Left lung (tissue), 10 donors: ENCODE measurements around the gene VSIG2. TPM values are rescaled to one million over a fixed set of nuclear protein-coding genes. Genes with fewer than 3 reads are reported as not detected.

Experiments used
- ATAC-seq: fragments of 200-7000 bp; cut with Tn5 transposase; one replicate; pipeline ENCODE4 v1.9.1; 2020; ENCODE audit warnings: moderate library complexity
- DNase-seq, 4 donors: peaks; one replicate each; pipeline ENCODE4 v3.0.0-alpha.2; 2013 to 2020
- H3K27ac ChIP-seq, 2 donors: fragments of 200-600 bp; sonication (generic) in 1 of 2; one replicate each; pipeline versions ENCODE4 v1.5.0 to v1.8.0; 2020 to 2021
- H3K27me3 ChIP-seq, 2 donors: fragments of 200-600 bp; sonication (generic) in 1 of 2; one replicate each; pipeline versions ENCODE4 v1.5.0 to v1.8.0; 2020 to 2021
- H3K36me3 ChIP-seq, 2 donors: fragments of 200-600 bp; sonication (generic) in 1 of 2; one replicate each; pipeline versions ENCODE4 v1.5.0 to v1.8.0; 2020 to 2021
- H3K4me1 ChIP-seq, 2 donors: fragments of 200-600 bp; one replicate each; pipeline ENCODE4 v1.8.0; 2021
- H3K4me3 ChIP-seq, 2 donors: fragments of 200-600 bp; sonication (generic) in 1 of 2; one replicate each; pipeline versions ENCODE4 v1.5.0 to v1.8.0; 2020 to 2021; ENCODE audit warnings: mild to moderate bottlenecking in 1 of 2
- H3K9me3 ChIP-seq, 2 donors: fragments of 200-600 bp; sonication (generic) in 1 of 2; one replicate each; pipeline versions ENCODE4 v1.5.0 to v1.8.0; 2020 to 2021
- intact Hi-C, 2 donors: fragments of 100-400 bp; cut with DNase I; formaldehyde crosslinking; loops; one replicate each; pipeline versions ENCODE4 v1.11.2 to v1.14.2; 2022
- polyA plus RNA-seq, 6 donors: library from polyadenylated mRNA; unstranded; fragments of 120-200 nt; gene quantifications; one replicate each; pipeline ENCODE4 v1.2.1, GENCODE V29; 2013; ENCODE audit not compliant: insufficient read length in 6 of 6
- total RNA-seq, 2 donors: library from RNA; stranded (reverse); fragmentation: NEBNext Ultra II Directional; extraction: Animal tissue kit (Norgen Biotek cat#: 25700); gene quantifications; one replicate each; pipeline ENCODE4 v1.2.1, GENCODE V29; 2021
- TF ChIP-seq, protein P1 (sequence below), 2 donors: fragments of 200-600 bp; sonication (generic) in 1 of 2; IDR thresholded peaks; one replicate each; pipeline versions ENCODE4 v1.5.0 to v1.8.0; 2021; ENCODE audit warnings: antibody characterized with exemption in 2 of 2
- donor health status: DM: no; HTN: yes; CAD: no.
- donor health status: DM: no; HTN: no; CAD: no.

VSIG2 gene
- total and polyA plus RNA-seq, 8 donors = 16.0 to 35.6 (median 27.5) TPM

DNA sequence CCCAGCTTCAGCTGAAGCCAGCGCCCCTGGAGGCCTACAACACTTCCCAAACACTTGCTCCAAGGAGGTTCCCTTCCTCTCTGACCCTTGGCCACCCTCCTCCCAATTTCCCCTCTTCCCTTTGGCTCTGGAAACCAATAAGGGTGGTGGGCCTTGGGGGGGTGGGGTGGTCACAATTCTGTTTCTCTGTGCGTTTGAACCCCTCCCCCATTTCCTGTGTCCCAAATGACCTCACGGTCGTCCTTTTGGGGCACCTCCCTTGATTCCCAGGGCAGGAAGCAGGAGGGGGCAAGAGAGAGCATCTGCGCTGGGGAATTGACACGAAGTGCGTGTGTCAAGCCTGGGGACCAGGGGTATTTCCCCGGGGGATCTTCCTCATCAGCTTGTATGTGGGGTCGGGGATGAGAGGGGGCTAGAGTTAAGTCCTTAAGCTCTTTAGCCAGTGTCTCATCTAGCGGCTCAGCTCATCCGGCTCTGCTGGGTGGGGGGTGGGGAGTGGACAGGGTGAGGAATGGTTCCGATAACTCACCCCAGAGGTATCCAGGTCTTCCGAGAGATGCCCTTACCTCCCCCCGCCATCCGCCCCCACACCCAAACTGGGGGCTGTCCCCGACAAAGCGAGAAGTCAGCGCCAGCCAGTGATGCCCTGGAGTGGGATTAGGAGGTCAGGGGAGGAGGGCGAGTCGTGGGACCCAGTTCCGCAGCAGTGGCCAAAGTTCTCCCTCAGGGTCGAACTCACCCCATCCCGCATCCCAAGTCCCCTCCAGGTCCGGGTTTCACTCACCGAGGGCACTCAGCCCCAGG lies 9.4 kb upstream of the VSIG2 start:
- intact Hi-C loops = loop anchor here in 1 of 2 donors (5.0 kb wide), 1 partner anchor 89 kb away; the partner anchor contains the start of genes SIAE and SPA17
- ATAC-seq (no peak), DNase-seq (no peak)
- Histone ChIP-seq H3K4me3 (peak overlapping the region; percentile 64 to 66), H3K9me3 (no peaks in the 10 kb centered on the region), H3K27me3 (peaks cover 33 to 64% of the 10 kb centered on the region in 2 donors), H3K4me1 (peaks cover 9 to 57% of the 10 kb centered on the region in 2 donors), H3K36me3 (no peaks in the 10 kb centered on the region), H3K27ac (peak overlapping the region; percentile 86 to 89)
- TF ChIP-seq, protein P1, sequence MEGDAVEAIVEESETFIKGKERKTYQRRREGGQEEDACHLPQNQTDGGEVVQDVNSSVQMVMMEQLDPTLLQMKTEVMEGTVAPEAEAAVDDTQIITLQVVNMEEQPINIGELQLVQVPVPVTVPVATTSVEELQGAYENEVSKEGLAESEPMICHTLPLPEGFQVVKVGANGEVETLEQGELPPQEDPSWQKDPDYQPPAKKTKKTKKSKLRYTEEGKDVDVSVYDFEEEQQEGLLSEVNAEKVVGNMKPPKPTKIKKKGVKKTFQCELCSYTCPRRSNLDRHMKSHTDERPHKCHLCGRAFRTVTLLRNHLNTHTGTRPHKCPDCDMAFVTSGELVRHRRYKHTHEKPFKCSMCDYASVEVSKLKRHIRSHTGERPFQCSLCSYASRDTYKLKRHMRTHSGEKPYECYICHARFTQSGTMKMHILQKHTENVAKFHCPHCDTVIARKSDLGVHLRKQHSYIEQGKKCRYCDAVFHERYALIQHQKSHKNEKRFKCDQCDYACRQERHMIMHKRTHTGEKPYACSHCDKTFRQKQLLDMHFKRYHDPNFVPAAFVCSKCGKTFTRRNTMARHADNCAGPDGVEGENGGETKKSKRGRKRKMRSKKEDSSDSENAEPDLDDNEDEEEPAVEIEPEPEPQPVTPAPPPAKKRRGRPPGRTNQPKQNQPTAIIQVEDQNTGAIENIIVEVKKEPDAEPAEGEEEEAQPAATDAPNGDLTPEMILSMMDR (IDR thresholded peaks at IDR 0.05) = no peak

DNA sequence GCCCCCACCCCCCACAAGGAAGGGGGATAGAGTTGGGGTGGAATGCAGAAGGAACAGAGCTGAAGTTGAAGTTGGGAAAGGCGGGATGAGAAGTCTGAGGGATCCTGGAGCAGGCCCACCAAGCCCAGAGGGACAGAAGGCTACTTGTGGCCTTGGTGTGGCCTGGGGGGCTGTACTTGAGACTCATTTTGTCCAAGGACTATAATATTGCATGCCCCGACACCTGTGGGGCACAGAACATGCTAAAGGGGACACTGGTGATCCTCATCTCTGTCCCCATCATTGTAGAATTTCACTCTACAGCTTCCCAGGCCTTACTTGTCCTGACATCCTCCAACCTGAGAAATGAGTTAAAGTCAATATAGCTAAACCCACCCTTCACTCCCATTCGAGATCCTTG lies 8.8 kb upstream of the VSIG2 start:
- DNase-seq = no peak
- Histone ChIP-seq H3K9me3 (no peaks in the 10 kb centered on the region), H3K27ac (peak overlapping the region; percentile 86 to 89), H3K27me3 (peaks cover 33 to 70% of the 10 kb centered on the region in 2 donors), H3K36me3 (no peaks in the 10 kb centered on the region), H3K4me3 (peak overlapping the region; percentile 64 to 66), H3K4me1 (peaks cover 9 to 61% of the 10 kb centered on the region in 2 donors)
- intact Hi-C loops = loop anchor here in 1 of 2 donors (5.0 kb wide), 1 partner anchor 89 kb away; the partner anchor contains the start of genes SIAE and SPA17
- TF ChIP-seq, protein P1 (IDR thresholded peaks at IDR 0.05) = no peak
- ATAC-seq = no peak

DNA sequence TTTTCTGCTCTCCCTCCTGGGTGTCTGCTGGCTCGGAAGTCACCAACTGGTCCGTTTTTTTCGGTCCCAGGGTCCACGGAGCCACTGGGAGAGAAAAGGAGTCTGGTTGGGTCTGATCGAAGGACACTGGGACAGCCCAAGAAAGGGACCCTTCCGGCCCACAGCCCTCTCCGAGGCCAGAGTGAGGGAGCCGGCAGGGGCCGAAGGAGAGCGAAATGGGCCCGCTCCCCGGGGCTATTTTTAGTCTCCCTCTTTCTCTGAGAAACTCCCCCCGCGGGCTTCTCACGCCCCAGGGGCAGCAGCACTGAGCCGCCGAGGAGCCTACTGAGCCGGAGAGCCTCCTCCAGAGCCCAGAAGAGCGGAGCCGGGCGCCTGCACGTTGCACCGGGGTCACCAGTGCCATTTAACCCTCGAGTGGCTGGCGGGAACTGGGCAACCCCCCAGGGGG lies 8.2 kb upstream of the VSIG2 start:
- H3K36me3 ChIP-seq = no peaks in the 10 kb centered on the region
- intact Hi-C loops = loop anchor here in 1 of 2 donors (5.0 kb wide), 1 partner anchor 88 kb away; the partner anchor contains the start of genes SIAE and SPA17
- H3K4me1 ChIP-seq = peaks cover 9 to 66% of the 10 kb centered on the region in 2 donors
- peak in 1 of 4 donors; percentile 82 for DNase-seq
- H3K27ac ChIP-seq = peak overlapping the region; percentile 86 to 89
- peak overlapping the region; percentile 64 to 66 for H3K4me3 ChIP-seq
- TF ChIP-seq, protein P1 (IDR thresholded peaks at IDR 0.05) = no peak
- no peaks in the 10 kb centered on the region for H3K9me3 ChIP-seq
- H3K27me3 ChIP-seq = peaks cover 33 to 70% of the 10 kb centered on the region in 2 donors
- ATAC-seq = peak; percentile 2

DNA sequence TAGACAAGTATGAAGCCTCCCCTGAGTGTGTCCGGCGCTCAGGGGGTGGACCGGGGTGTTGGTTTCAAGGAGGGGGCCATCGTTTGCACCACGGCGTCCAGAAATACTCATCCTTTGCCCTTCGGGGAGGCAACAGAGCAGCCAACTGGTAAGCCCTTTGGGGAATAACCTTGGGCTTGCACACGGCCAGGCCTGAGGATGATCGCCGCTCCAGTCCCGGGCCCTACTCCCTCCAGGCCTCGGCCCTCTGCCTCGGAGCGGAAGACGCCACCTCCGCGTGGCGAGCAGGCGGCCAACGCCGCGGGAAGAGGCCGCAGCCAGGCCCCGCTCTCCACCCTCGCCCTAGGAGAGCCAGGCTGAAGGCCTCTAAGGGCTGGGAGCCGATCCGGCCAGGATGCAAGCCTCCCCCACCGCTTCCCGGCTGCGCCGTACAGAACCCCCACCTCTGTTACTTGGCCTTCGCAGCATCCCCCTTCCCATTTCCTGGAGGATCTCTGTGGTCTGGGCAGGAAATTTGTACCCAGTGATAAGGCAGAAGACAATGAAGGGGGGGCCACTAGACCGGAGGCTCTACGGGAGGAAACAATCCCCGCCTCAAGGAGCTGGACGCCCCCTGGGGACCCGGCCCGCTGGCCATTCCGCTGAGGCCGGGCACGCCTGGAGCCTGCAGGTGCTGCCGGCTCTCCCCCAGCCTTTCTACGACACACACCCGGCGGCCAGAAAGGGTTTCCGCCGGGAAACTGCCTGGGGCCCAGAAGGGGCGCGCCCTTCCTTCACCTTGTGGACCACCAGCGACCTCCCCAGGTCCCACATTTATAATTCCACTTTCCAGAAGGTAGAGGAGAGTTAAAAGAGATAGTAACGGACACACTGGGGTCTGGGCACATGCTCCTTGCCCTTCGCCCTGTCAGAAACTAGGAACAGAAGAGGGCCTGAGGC lies 7.5 kb upstream of the VSIG2 start:
- peak; percentile 2 for ATAC-seq
- Histone ChIP-seq H3K4me1 (peaks cover 9 to 66% of the 10 kb centered on the region in 2 donors), H3K9me3 (no peaks in the 10 kb centered on the region), H3K4me3 (peak overlapping the region; percentile 64 to 66), H3K27ac (peak overlapping the region; percentile 86 to 89), H3K36me3 (peaks cover 0 to 5% of the 10 kb centered on the region in 2 donors), H3K27me3 (peaks cover 33 to 70% of the 10 kb centered on the region in 2 donors)
- peak in 1 of 4 donors; percentile 76 for DNase-seq
- TF ChIP-seq, protein P1 (IDR thresholded peaks at IDR 0.05) = no peak
- intact Hi-C loops = loop anchor here (5.0 to 10.0 kb wide), 2 partner anchors 85 to 87 kb away; partner anchors contain the start of genes SIAE (in 2 of the 2) and SPA17 (in 2 of the 2)
